HEK293 (cell line): ENCODE data around the gene RALGAPA2.

Source experiments
- CTCF ChIP-seq: fragments of 450-650 bp; formaldehyde crosslinking; IDR thresholded peaks from 2 replicates; pipeline ENCODE4 v1.5.1; 2016; ENCODE audit warnings: missing biosample characterization, missing genetic modification characterization
- GLI2 ChIP-seq: fragments of 450-650 bp; formaldehyde crosslinking; IDR thresholded peaks from 2 replicates; pipeline ENCODE4; 2017; ENCODE audit warnings: missing biosample characterization, missing genetic modification characterization, low read depth, borderline replicate concordance
- MEIS1 ChIP-seq: sonication (generic); formaldehyde crosslinking; IDR thresholded peaks from 2 replicates; pipeline ENCODE4 v1.8.1; 2022; ENCODE audit warnings: missing genetic modification reagents, mild to moderate bottlenecking, borderline replicate concordance
- REST ChIP-seq: fragments of 450-650 bp; formaldehyde crosslinking; IDR thresholded peaks from 2 replicates; pipeline ENCODE4 v1.5.1; 2016; ENCODE audit warnings: missing biosample characterization, missing genetic modification characterization
- SCRT2 ChIP-seq: fragments of 450-650 bp; formaldehyde crosslinking; IDR thresholded peaks from 2 replicates; pipeline ENCODE4 v1.5.1; 2016; ENCODE audit warnings: missing biosample characterization, missing genetic modification characterization
- YY1 ChIP-seq: fragments of 450-650 bp; formaldehyde crosslinking; IDR thresholded peaks from 2 replicates; pipeline ENCODE4 v1.5.1; 2018; ENCODE audit warnings: missing biosample characterization, missing genetic modification characterization
- ZBTB10 ChIP-seq: fragments of 450-650 bp; formaldehyde crosslinking; IDR thresholded peaks from 2 replicates; pipeline ENCODE4 v1.5.1; 2016; ENCODE audit warnings: missing biosample characterization, missing genetic modification characterization
- ZFP37 ChIP-seq: fragments of 450-650 bp; formaldehyde crosslinking; IDR thresholded peaks from 2 replicates; pipeline ENCODE4 v1.5.1; 2016; ENCODE audit warnings: missing biosample characterization, missing genetic modification characterization
- ZNF16 ChIP-seq: fragments of 450-650 bp; formaldehyde crosslinking; IDR thresholded peaks from 2 replicates; pipeline ENCODE4 v1.5.1; 2016; ENCODE audit warnings: low read depth, missing biosample characterization, missing genetic modification characterization
- ZNF274 ChIP-seq, 2 experiments: fragments of 200-500 bp in 1 of 2; fragments of 450-650 bp in 1 of 2; sonication (Bioruptor generic) in 1 of 2; formaldehyde crosslinking in 1 of 2; IDR thresholded peaks; 2 replicates each; pipeline versions ENCODE4 v1.5.1 to v1.6.1; 2014 to 2016; ENCODE audit warnings: borderline replicate concordance in 1 of 2, inconsistent platforms in 1 of 2, low read length in 1 of 2, missing biosample characterization in 1 of 2, missing genetic modification characterization in 1 of 2
- ZNF350 ChIP-seq: fragments of 450-650 bp; formaldehyde crosslinking; IDR thresholded peaks from 2 replicates; pipeline ENCODE4 v1.5.0; 2017; ENCODE audit warnings: missing biosample characterization, mild to moderate bottlenecking, missing genetic modification characterization
- ZNF596 ChIP-seq: fragments of 450-650 bp; IDR thresholded peaks from 2 replicates; pipeline ENCODE4 v1.5.0; 2018; ENCODE audit warnings: missing biosample characterization, mild to moderate bottlenecking, missing genetic modification characterization, moderate library complexity
- ZNF792 ChIP-seq: fragments of 450-650 bp; formaldehyde crosslinking; IDR thresholded peaks from 2 replicates; pipeline ENCODE4 v1.5.1; 2016; ENCODE audit warnings: missing biosample characterization, missing genetic modification characterization

- TF ChIP-seq ZNF596 (tag by site-specific recombination) (no peak), CTCF (tag by site-specific recombination) (no peak), ZBTB10 (tag by site-specific recombination) (no peak), ZNF274 (IDR thresholded peaks at IDR 0.05; ENCODE audit: low read length) (no peak), ZNF274 (tag by site-specific recombination; IDR thresholded peaks at IDR 0.05; ENCODE audit: borderline replicate concordance) (no peak), REST (tag by site-specific recombination) (no peak), MEIS1 (CRISPR knock-in tag) (no peak), ZFP37 (tag by site-specific recombination) (0 out of 2 replicates have a peak, but pooled peaks have one; percentile 23), ZNF16 (tag by site-specific recombination) (no peak), ZNF350 (tag by site-specific recombination) (no peak), YY1 (tag by site-specific recombination) (no peak), GLI2 (tag by site-specific recombination) (no peak), ZNF792 (tag by site-specific recombination) (no peak), SCRT2 (tag by site-specific recombination) (peak; percentile 63)
Observed at GRCh38 chr20:20603339-20603990, 109.0 kb downstream of the RALGAPA2 start.
